ENCODE measurements around the gene NTNG1.

Gene NTNG1

GRCh38 chr1:107439567-107439966 is 298.7 kb downstream of the NTNG1 start:
- DNase-seq, result no peak
- Histone ChIP-seq H3K79me1 (replicated peaks; ENCODE audit: low read length, poor library complexity, severe bottlenecking) (no peaks in the 10 kb centered on the region), H3K36me3 (ENCODE audit: control insufficient read depth in 1 of 2, insufficient read depth in 2 of 2, low read depth in 1 of 2, low read length in 2 of 2) (no peaks in the 10 kb centered on the region), H2AK5ac (ENCODE audit: low read length, severe bottlenecking) (no peak overlapping the region), H3K27ac (ENCODE audit: low read length, poor library complexity, severe bottlenecking) (no peak overlapping the region), H2BK12ac (ENCODE audit: low read length in 2 of 2) (no peak overlapping the region), H3K4me1 (ENCODE audit: control insufficient read depth, insufficient read depth, low read depth, low read length) (no peaks in the 10 kb centered on the region), H3K4ac (ENCODE audit: low read depth in 1 of 2, low read length in 2 of 2) (no peak overlapping the region), H3K4me3 (ENCODE audit: insufficient read depth in 1 of 2, low read depth in 1 of 2, low read length in 2 of 2) (no peak overlapping the region), H2BK5ac (ENCODE audit: low read depth, low read length, poor library complexity, severe bottlenecking) (no peak overlapping the region), H2AFZ (ENCODE audit: low read depth, low read length) (no peak overlapping the region), H3K4me2 (ENCODE audit: low read length, poor library complexity, severe bottlenecking) (no peak overlapping the region), H4K91ac (ENCODE audit: low read length) (no peak overlapping the region), H3K14ac (ENCODE audit: low read length in 2 of 2) (no peak overlapping the region), H4K8ac (ENCODE audit: low read length) (no peak overlapping the region), H3K27me3 (ENCODE audit: control insufficient read depth in 1 of 2, insufficient read depth in 1 of 2, low read length in 2 of 2) (no peaks in the 10 kb centered on the region), H3K23ac (ENCODE audit: low read length in 2 of 2) (no peak overlapping the region), H2BK15ac (ENCODE audit: low read depth, poor library complexity, severe bottlenecking) (no peak overlapping the region), H3K9ac (ENCODE audit: low read length) (no peak overlapping the region), H2BK120ac (ENCODE audit: low read depth, low read length) (no peak overlapping the region), H3K18ac (ENCODE audit: low read depth in 1 of 2, low read length in 2 of 2) (no peak overlapping the region), H3K9me3 (ENCODE audit: control insufficient read depth, low read length) (no peaks in the 10 kb centered on the region)
- WGBS, result 75% methylated on average over 2 of the region's 3 CpGs

GRCh38 chr1:107442551-107442950 is 301.7 kb downstream of the NTNG1 start:
- Histone ChIP-seq H4K91ac (ENCODE audit: low read length) (no peak overlapping the region), H3K9ac (ENCODE audit: low read length) (no peak overlapping the region), H2AFZ (ENCODE audit: low read depth, low read length) (no peak overlapping the region), H3K4me3 (ENCODE audit: insufficient read depth in 1 of 2, low read depth in 1 of 2, low read length in 2 of 2) (no peak overlapping the region), H3K18ac (ENCODE audit: low read depth in 1 of 2, low read length in 2 of 2) (no peak overlapping the region), H2BK5ac (ENCODE audit: low read depth, low read length, poor library complexity, severe bottlenecking) (no peak overlapping the region), H3K36me3 (ENCODE audit: control insufficient read depth in 1 of 2, insufficient read depth in 2 of 2, low read depth in 1 of 2, low read length in 2 of 2) (no peaks in the 10 kb centered on the region), H3K27me3 (ENCODE audit: control insufficient read depth in 1 of 2, insufficient read depth in 1 of 2, low read length in 2 of 2) (no peaks in the 10 kb centered on the region), H3K4ac (ENCODE audit: low read depth in 1 of 2, low read length in 2 of 2) (no peak overlapping the region), H3K79me1 (replicated peaks; ENCODE audit: low read length, poor library complexity, severe bottlenecking) (no peaks in the 10 kb centered on the region), H3K4me2 (ENCODE audit: low read length, poor library complexity, severe bottlenecking) (no peak overlapping the region), H3K14ac (ENCODE audit: low read length in 2 of 2) (no peak overlapping the region), H3K4me1 (ENCODE audit: control insufficient read depth, insufficient read depth, low read depth, low read length) (no peaks in the 10 kb centered on the region), H4K8ac (ENCODE audit: low read length) (no peak overlapping the region), H2BK12ac (ENCODE audit: low read length in 2 of 2) (no peak overlapping the region), H3K27ac (ENCODE audit: low read length, poor library complexity, severe bottlenecking) (no peak overlapping the region), H2AK5ac (ENCODE audit: low read length, severe bottlenecking) (no peak overlapping the region), H2BK15ac (ENCODE audit: low read depth, poor library complexity, severe bottlenecking) (no peak overlapping the region), H3K9me3 (ENCODE audit: control insufficient read depth, low read length) (no peaks in the 10 kb centered on the region), H2BK120ac (ENCODE audit: low read depth, low read length) (no peak overlapping the region), H3K23ac (ENCODE audit: low read length in 2 of 2) (no peak overlapping the region)
- DNase-seq, result no peak
- WGBS, result 93% methylated on average over 1 of the region's 1 CpG

- H2BK12ac ChIP-seq (ENCODE audit: low read length in 2 of 2), result no peak overlapping the region
- H3K4me1 ChIP-seq (ENCODE audit: control insufficient read depth, insufficient read depth, low read depth, low read length), result no peaks in the 10 kb centered on the region
- H3K27me3 ChIP-seq (ENCODE audit: control insufficient read depth in 1 of 2, insufficient read depth in 1 of 2, low read length in 2 of 2), result no peaks in the 10 kb centered on the region
- H3K14ac ChIP-seq (ENCODE audit: low read length in 2 of 2), result no peak overlapping the region
- H3K36me3 ChIP-seq (ENCODE audit: control insufficient read depth in 1 of 2, insufficient read depth in 2 of 2, low read depth in 1 of 2, low read length in 2 of 2), result no peaks in the 10 kb centered on the region
- no peak overlapping the region for H4K91ac ChIP-seq (ENCODE audit: low read length)
- no peak overlapping the region for H2BK5ac ChIP-seq (ENCODE audit: low read depth, low read length, poor library complexity, severe bottlenecking)
- H3K4me2 ChIP-seq (ENCODE audit: low read length, poor library complexity, severe bottlenecking), result no peak overlapping the region
- 83% methylated on average over 5 of the region's 5 CpGs for WGBS
- H2AK5ac ChIP-seq (ENCODE audit: low read length, severe bottlenecking), result no peak overlapping the region
- no peak overlapping the region for H3K23ac ChIP-seq (ENCODE audit: low read length in 2 of 2)
- H2AFZ ChIP-seq (ENCODE audit: low read depth, low read length), result no peak overlapping the region
- no peaks in the 10 kb centered on the region for H3K79me1 ChIP-seq (replicated peaks; ENCODE audit: low read length, poor library complexity, severe bottlenecking)
- no peak overlapping the region for H2BK120ac ChIP-seq (ENCODE audit: low read depth, low read length)
- no peak overlapping the region for H3K18ac ChIP-seq (ENCODE audit: low read depth in 1 of 2, low read length in 2 of 2)
- DNase-seq, result no peak
- no peak overlapping the region for H3K4ac ChIP-seq (ENCODE audit: low read depth in 1 of 2, low read length in 2 of 2)
- H3K9ac ChIP-seq (ENCODE audit: low read length), result no peak overlapping the region
- H3K27ac ChIP-seq (ENCODE audit: low read length, poor library complexity, severe bottlenecking), result no peak overlapping the region
- no peak overlapping the region for H3K4me3 ChIP-seq (ENCODE audit: insufficient read depth in 1 of 2, low read depth in 1 of 2, low read length in 2 of 2)
- no peaks in the 10 kb centered on the region for H3K9me3 ChIP-seq (ENCODE audit: control insufficient read depth, low read length)
- no peak overlapping the region for H4K8ac ChIP-seq (ENCODE audit: low read length)
- H2BK15ac ChIP-seq (ENCODE audit: low read depth, poor library complexity, severe bottlenecking), result no peak overlapping the region
Measured at GRCh38 chr1:107443027-107443426, 302.2 kb downstream of the NTNG1 start.

GRCh38 chr1:107443860-107444259 is 303.0 kb downstream of the NTNG1 start:
- no peaks in the 10 kb centered on the region for H3K36me3 ChIP-seq (ENCODE audit: control insufficient read depth in 1 of 2, insufficient read depth in 2 of 2, low read depth in 1 of 2, low read length in 2 of 2)
- no peak overlapping the region for H2BK120ac ChIP-seq (ENCODE audit: low read depth, low read length)
- H4K91ac ChIP-seq (ENCODE audit: low read length), result no peak overlapping the region
- H2AK5ac ChIP-seq (ENCODE audit: low read length, severe bottlenecking), result no peak overlapping the region
- no peak overlapping the region for H3K23ac ChIP-seq (ENCODE audit: low read length in 2 of 2)
- WGBS, result 51% methylated on average over 2 of the region's 2 CpGs
- H3K27me3 ChIP-seq (ENCODE audit: control insufficient read depth in 1 of 2, insufficient read depth in 1 of 2, low read length in 2 of 2), result no peaks in the 10 kb centered on the region
- no peaks in the 10 kb centered on the region for H3K4me1 ChIP-seq (ENCODE audit: control insufficient read depth, insufficient read depth, low read depth, low read length)
- H3K79me1 ChIP-seq (replicated peaks; ENCODE audit: low read length, poor library complexity, severe bottlenecking), result no peaks in the 10 kb centered on the region
- H2BK15ac ChIP-seq (ENCODE audit: low read depth, poor library complexity, severe bottlenecking), result no peak overlapping the region
- H2AFZ ChIP-seq (ENCODE audit: low read depth, low read length), result no peak overlapping the region
- no peak overlapping the region for H2BK12ac ChIP-seq (ENCODE audit: low read length in 2 of 2)
- H3K9me3 ChIP-seq (ENCODE audit: control insufficient read depth, low read length), result no peaks in the 10 kb centered on the region
- no peak overlapping the region for H3K4me2 ChIP-seq (ENCODE audit: low read length, poor library complexity, severe bottlenecking)
- no peak overlapping the region for H3K14ac ChIP-seq (ENCODE audit: low read length in 2 of 2)
- no peak overlapping the region for H3K27ac ChIP-seq (ENCODE audit: low read length, poor library complexity, severe bottlenecking)
- H3K4me3 ChIP-seq (ENCODE audit: insufficient read depth in 1 of 2, low read depth in 1 of 2, low read length in 2 of 2), result no peak overlapping the region
- H3K4ac ChIP-seq (ENCODE audit: low read depth in 1 of 2, low read length in 2 of 2), result no peak overlapping the region
- DNase-seq, result no peak
- H2BK5ac ChIP-seq (ENCODE audit: low read depth, low read length, poor library complexity, severe bottlenecking), result no peak overlapping the region
- no peak overlapping the region for H3K9ac ChIP-seq (ENCODE audit: low read length)
- H4K8ac ChIP-seq (ENCODE audit: low read length), result no peak overlapping the region
- no peak overlapping the region for H3K18ac ChIP-seq (ENCODE audit: low read depth in 1 of 2, low read length in 2 of 2)
